HTERT RPE-1 (cell line): ENCODE measurements around the gene ABCF3.

Source experiments
- in situ Hi-C: fragments of 300-500 bp; cut with MboI; formaldehyde crosslinking; loops from 4 replicates; pipeline ENCODE4 v1.14.3; 2020; ENCODE audit warnings: low sequenced_read_pairs

ABCF3 gene

GRCh38 chr3:184184546-184185230 lies 1.3 kb upstream of the ABCF3 start:
- in situ Hi-C loops, result no loop called here

GRCh38 chr3:184185461-184186183 lies 377 bp upstream of the ABCF3 start:
- in situ Hi-C loops, result no loop called here

GRCh38 chr3:184186902-184187207 lies 856 bp downstream of the ABCF3 start:
- in situ Hi-C loops, result no loop called here

- in situ Hi-C loops, result no loop called here
Observed at GRCh38 chr3:184188080-184188479, 2.1 kb downstream of the ABCF3 start.

GRCh38 chr3:184189421-184189820 lies 3.4 kb downstream of the ABCF3 start:
- in situ Hi-C loops, result no loop called here

- in situ Hi-C loops, result no loop called here
Observed at GRCh38 chr3:184192889-184193288, 6.9 kb downstream of the ABCF3 start.

- in situ Hi-C loops, result no loop called here
Observed at GRCh38 chr3:184193991-184194539, 8.1 kb downstream of the ABCF3 start.

- in situ Hi-C loops, result no loop called here
Observed at GRCh38 chr3:184196536-184196935, 10.5 kb downstream of the ABCF3 start.

- in situ Hi-C loops, result no loop called here
Observed at GRCh38 chr3:184198509-184198908, 12.5 kb downstream of the ABCF3 start.

- in situ Hi-C loops, result no loop called here
Observed at GRCh38 chr3:184200825-184201224, 14.8 kb downstream of the ABCF3 start.

GRCh38 chr3:184203526-184203925 lies 17.5 kb downstream of the ABCF3 start:
- in situ Hi-C loops, result no loop called here

- in situ Hi-C loops, result no loop called here
Observed at GRCh38 chr3:184209146-184209923, 23.3 kb downstream of the ABCF3 start.

- in situ Hi-C loops, result no loop called here
Observed at GRCh38 chr3:184211297-184211696, 25.3 kb downstream of the ABCF3 start.

- in situ Hi-C loops, result no loop called here
Observed at GRCh38 chr3:184211718-184212117, 25.7 kb downstream of the ABCF3 start.

- in situ Hi-C loops, result no loop called here
Observed at GRCh38 chr3:184218814-184219213, 32.8 kb downstream of the ABCF3 start.

GRCh38 chr3:184222521-184222920 lies 36.5 kb downstream of the ABCF3 start:
- in situ Hi-C loops, result no loop called here

GRCh38 chr3:184223946-184224345 lies 37.9 kb downstream of the ABCF3 start:
- in situ Hi-C loops, result no loop called here

- in situ Hi-C loops, result no loop called here
Observed at GRCh38 chr3:184227481-184227935, 41.5 kb downstream of the ABCF3 start.

GRCh38 chr3:184228376-184229137 lies 42.6 kb downstream of the ABCF3 start:
- in situ Hi-C loops, result no loop called here

GRCh38 chr3:184229394-184230080 lies 43.5 kb downstream of the ABCF3 start, which contains the start of gene VWA5B2:
Gene VWA5B2 (plus strand): TSS chr3:184229585. CDS start chr3:184230529, 944 bp downstream.
- in situ Hi-C loops, result no loop called here
